Measurements from ENCODE around the gene GMDS.

Gene GMDS

DNA sequence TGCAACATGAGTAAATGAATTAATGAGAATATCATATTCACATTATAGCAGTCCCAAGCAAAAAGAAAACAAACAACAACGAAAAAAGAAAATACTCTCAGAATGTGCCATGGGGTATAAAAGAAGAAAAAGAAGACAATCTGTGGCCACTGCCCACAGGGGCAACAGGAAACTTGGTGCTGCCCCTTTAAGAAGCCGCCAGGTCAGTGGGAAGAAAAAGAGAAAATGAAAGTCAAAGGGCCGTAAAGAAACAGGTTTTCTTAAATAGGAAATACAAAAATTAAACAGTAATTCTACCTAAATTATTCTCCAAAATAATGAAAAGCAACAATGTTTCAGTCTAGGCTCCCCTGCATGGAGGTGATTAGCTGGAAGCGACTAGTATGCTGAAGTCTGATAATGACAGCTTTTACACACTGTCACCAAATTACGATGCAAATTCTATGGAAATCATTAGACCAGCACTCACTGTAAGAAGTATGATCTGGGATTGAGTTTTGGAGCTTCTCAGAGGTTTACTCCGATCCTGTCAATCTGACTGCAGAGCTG is 23.6 kb downstream of the GMDS start:
- H3K27me3 ChIP-seq: peaks cover 6% of the 10 kb centered on the region; the same call in 1 of the 2 replicates
- H3K4me3 ChIP-seq (ENCODE audit: low read depth, low read length): no peak overlapping the region
- no peaks in the 10 kb centered on the region for H3K9me3 ChIP-seq
- no peak for DNase-seq
- no peaks in the 10 kb centered on the region for H3K4me1 ChIP-seq
- H3K36me3 ChIP-seq: no peaks in the 10 kb centered on the region
- TF ChIP-seq, protein P1, sequence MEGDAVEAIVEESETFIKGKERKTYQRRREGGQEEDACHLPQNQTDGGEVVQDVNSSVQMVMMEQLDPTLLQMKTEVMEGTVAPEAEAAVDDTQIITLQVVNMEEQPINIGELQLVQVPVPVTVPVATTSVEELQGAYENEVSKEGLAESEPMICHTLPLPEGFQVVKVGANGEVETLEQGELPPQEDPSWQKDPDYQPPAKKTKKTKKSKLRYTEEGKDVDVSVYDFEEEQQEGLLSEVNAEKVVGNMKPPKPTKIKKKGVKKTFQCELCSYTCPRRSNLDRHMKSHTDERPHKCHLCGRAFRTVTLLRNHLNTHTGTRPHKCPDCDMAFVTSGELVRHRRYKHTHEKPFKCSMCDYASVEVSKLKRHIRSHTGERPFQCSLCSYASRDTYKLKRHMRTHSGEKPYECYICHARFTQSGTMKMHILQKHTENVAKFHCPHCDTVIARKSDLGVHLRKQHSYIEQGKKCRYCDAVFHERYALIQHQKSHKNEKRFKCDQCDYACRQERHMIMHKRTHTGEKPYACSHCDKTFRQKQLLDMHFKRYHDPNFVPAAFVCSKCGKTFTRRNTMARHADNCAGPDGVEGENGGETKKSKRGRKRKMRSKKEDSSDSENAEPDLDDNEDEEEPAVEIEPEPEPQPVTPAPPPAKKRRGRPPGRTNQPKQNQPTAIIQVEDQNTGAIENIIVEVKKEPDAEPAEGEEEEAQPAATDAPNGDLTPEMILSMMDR (IDR thresholded peaks at IDR 0.05; ENCODE audit: low read depth, low read length): no peak

DNA sequence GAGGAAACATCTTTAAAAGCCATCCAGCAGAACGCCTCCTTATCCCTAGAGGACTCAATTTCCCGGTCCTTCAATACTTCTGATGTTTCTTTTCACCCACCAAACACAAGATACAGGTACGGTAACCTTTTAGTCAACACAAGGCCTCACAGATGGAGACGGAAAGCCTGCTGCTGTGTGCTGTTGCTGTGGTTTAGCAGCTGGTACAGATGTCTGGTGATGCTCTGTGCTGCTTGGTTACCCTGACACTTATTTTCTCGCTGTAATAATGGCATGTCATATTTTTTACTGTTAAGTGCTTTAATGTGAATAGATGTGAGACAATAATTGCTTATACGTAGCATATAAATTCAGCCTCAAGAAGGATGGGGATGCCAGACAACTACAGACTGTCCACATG is 25.3 kb downstream of the GMDS start:
- Histone ChIP-seq H3K9me3 (no peaks in the 10 kb centered on the region), H3K4me3 (ENCODE audit: low read depth, low read length) (no peak overlapping the region), H3K4me1 (no peaks in the 10 kb centered on the region), H3K36me3 (no peaks in the 10 kb centered on the region), H3K27me3 (peaks cover 6% of the 10 kb centered on the region)
- DNase-seq: no peak
- TF ChIP-seq, protein P1 (IDR thresholded peaks at IDR 0.05; ENCODE audit: low read depth, low read length): no peak

DNA sequence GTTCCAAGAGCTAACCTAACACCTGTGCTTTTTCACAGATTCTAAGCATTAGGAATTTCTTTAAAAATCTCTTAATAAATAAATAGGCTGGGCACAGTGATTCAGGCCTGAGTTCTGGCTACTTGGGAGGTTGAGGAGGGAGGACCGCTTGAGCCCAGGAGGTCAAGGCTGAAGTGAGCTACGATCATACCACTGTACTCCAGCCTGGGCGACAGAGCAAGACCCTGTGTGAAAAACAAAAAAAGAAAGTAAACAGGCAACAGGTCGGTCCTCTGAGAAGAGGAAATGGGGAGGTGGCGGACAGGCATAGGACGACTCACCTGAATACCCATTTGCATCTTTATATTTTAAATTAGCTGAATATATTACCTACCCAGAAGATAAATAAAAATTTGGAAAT is 26.5 kb downstream of the GMDS start:
- H3K9me3 ChIP-seq: no peaks in the 10 kb centered on the region
- TF ChIP-seq, protein P1 (IDR thresholded peaks at IDR 0.05; ENCODE audit: low read depth, low read length): no peak
- no peaks in the 10 kb centered on the region for H3K36me3 ChIP-seq
- DNase-seq: no peak
- H3K4me1 ChIP-seq: no peaks in the 10 kb centered on the region
- H3K4me3 ChIP-seq (ENCODE audit: low read depth, low read length): no peak overlapping the region
- H3K27me3 ChIP-seq: peaks cover 7% of the 10 kb centered on the region

DNA sequence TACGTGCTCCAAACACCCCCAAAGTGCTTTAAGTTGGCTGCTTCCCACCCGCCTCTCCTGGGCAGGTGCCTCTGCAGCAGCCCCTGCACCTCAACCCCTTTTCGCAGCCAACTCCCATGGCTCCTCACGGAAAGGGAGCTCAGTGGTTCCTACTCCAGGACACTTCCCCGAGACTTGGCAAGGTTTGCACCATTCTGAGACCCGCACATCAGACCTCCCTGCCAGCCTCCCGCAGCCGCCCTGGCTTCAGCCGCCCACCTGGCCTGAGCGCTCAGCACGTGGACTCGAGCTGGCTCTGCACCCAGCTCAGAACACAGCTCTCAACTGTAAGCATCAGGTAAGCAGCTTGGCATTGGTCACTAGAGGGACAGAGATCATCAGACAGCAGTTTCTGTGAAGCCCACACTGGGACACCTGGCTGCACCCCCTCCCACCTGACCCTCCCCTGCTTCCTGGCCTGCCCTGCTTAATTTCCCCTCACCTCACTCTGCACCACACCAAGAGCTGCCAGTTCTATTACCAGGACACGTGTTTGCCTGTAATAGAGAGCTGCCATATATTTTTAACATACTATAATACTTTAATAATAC is 28.5 kb downstream of the GMDS start:
- no peaks in the 10 kb centered on the region for H3K9me3 ChIP-seq
- H3K4me1 ChIP-seq: no peaks in the 10 kb centered on the region
- no peak for DNase-seq
- no peaks in the 10 kb centered on the region for H3K36me3 ChIP-seq
- peaks cover 20% of the 10 kb centered on the region for H3K27me3 ChIP-seq
- TF ChIP-seq, protein P1 (IDR thresholded peaks at IDR 0.05; ENCODE audit: low read depth, low read length): no peak
- H3K4me3 ChIP-seq (ENCODE audit: low read depth, low read length): no peak overlapping the region

DNA sequence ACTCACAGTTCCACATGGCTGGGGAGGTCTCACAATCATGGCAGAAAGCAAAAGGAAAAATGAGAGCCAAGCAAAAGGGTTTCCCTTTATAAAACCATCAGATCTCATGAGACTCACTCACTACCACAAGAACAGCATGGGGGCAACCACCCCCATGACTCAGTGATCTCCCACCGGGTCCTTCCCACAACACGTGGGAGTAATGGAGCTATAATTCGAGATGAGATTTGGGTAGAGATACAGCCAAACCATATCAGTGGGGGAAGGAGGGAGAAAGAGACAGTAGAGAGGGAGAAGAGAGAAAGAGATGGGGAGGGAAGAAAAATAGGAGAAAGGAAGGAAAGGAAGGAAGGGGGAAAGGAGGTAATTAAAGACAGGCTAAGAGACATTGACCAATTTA is 30.1 kb downstream of the GMDS start:
- no peaks in the 10 kb centered on the region for H3K9me3 ChIP-seq
- TF ChIP-seq, protein P1 (IDR thresholded peaks at IDR 0.05; ENCODE audit: low read depth, low read length): no peak
- H3K36me3 ChIP-seq: no peaks in the 10 kb centered on the region
- no peak for DNase-seq
- no peaks in the 10 kb centered on the region for H3K4me1 ChIP-seq
- peaks cover 24% of the 10 kb centered on the region for H3K27me3 ChIP-seq
- no peak overlapping the region for H3K4me3 ChIP-seq (ENCODE audit: low read depth, low read length)

DNA sequence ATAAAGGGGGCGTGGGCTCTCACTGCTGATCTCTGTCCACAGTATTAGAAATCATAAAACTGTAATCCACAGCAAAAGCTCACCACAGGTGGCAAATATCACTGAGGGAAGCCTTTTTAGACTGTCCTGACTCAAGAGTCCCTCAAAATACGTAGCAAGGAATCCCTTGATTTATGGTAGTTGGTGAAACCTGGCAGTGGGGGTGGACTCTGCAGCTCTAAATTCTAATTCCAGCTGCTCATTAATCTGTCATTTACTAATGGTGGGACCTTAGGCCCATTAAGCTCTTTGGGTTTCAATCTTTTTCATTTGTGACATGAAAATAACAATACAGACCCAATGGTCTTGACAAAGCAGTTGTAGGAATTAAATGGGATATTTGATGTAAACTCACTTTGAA is 32.3 kb downstream of the GMDS start:
- Histone ChIP-seq H3K36me3 (no peaks in the 10 kb centered on the region), H3K9me3 (no peaks in the 10 kb centered on the region), H3K4me3 (ENCODE audit: low read depth, low read length) (no peak overlapping the region), H3K27me3 (peaks cover 24% of the 10 kb centered on the region), H3K4me1 (no peaks in the 10 kb centered on the region)
- TF ChIP-seq, protein P1 (IDR thresholded peaks at IDR 0.05; ENCODE audit: low read depth, low read length): no peak
- no peak for DNase-seq
